H1 (cell line): ENCODE results near the gene RASGRP1. TPM values are rescaled to one million over a fixed set of nuclear protein-coding genes. Genes with fewer than 3 reads are reported as not detected.

Experiments used
- FOSL1 ChIP-seq: IDR thresholded peaks from 2 replicates; pipeline ENCODE4 v1.6.1; 2011; ENCODE audit warnings: mild to moderate bottlenecking, low read depth, low read length, moderate library complexity; ENCODE audit not compliant: insufficient read depth
- TAF1 ChIP-seq: IDR thresholded peaks from 2 replicates; pipeline ENCODE4 v1.6.1; 2011; ENCODE audit warnings: mild to moderate bottlenecking, low read depth, low read length
- polyA plus RNA-seq, 7 experiments: library from polyadenylated mRNA; depleted of rRNA in 3 of 7; stranded (reverse) in 5 of 7; unstranded in 2 of 7; fragments of >200 nt in 5 of 7; fragments of 200-250 nt in 2 of 7; gene quantifications; 1 replicate in 5 of 7; 2 replicates in 1 of 7; 4 replicates in 1 of 7; pipeline versions ENCODE4 v1.2.1 to v1.2.3, GENCODE V29; 2011 to 2013; ENCODE audit warnings: missing spikeins in 2 of 7, mixed read lengths in 2 of 7
- total RNA-seq: library from RNA; stranded (reverse); fragmentation: NEBNext Ultra II Directional; extraction: Animal tissue kit (Norgen Biotek cat#: 25700); gene quantifications from 2 replicates; pipeline ENCODE4 v1.2.1, GENCODE V29; 2021

The RASGRP1 gene
- total and polyA plus RNA-seq, 2 of the 8 experiments (the other 6 are each of a cell fraction or from before 2014, with no cell fraction given): 1.1 to 2.1 TPM

- TF ChIP-seq TAF1 (no peak), FOSL1 (no peak)
Observed at GRCh38 chr15:38520035-38520434, 44.6 kb downstream of the RASGRP1 start (continued).
